Kidney (tissue), 14 donors: ENCODE data around the gene MCU. TPM values are rescaled to one million over a fixed set of nuclear protein-coding genes. Genes with fewer than 3 reads are reported as not detected.

Experiments used
- DNase-seq, 5 donors: peaks; one replicate each; pipeline ENCODE4 v3.0.0-alpha.2; 2013 to 2020
- FAIRE-seq: peaks from 2 replicates; lab custom pipeline; 2012; peaks lifted over from hg19 to GRCh38; lab: Jason Lieb, UNC
- H3K27ac ChIP-seq, 2 donors: one replicate each; pipeline ENCODE4 v1.7.0; 2013; ENCODE audit warnings: low read depth in 2 of 2, low read length in 2 of 2, inconsistent platforms in 1 of 2
- H3K27me3 ChIP-seq: one replicate; pipeline ENCODE4 v1.7.1; 2013; ENCODE audit warnings: low read length, inconsistent platforms; ENCODE audit not compliant: control insufficient read depth, insufficient read depth
- H3K36me3 ChIP-seq, 3 donors: one replicate each; pipeline versions ENCODE4 v1.7.0 to v1.7.1; 2013; ENCODE audit warnings: low read length in 3 of 3, control low read depth in 1 of 3, inconsistent platforms in 1 of 3; ENCODE audit not compliant: insufficient read depth in 3 of 3, control insufficient read depth in 2 of 3
- H3K4me1 ChIP-seq, 3 donors: one replicate each; pipeline versions ENCODE4 v1.7.0 to v1.7.1; 2013; ENCODE audit warnings: low read length in 3 of 3, inconsistent platforms in 1 of 3, low read depth in 1 of 3; ENCODE audit not compliant: control insufficient read depth in 2 of 3, insufficient read depth in 2 of 3
- H3K4me3 ChIP-seq, 3 donors: one replicate each; pipeline versions ENCODE4 v1.7.0 to v1.8.1; 2013; ENCODE audit warnings: low read length in 3 of 3, control low read depth in 1 of 3, inconsistent platforms in 1 of 3
- H3K9ac ChIP-seq, 3 donors: one replicate each; pipeline versions ENCODE4 v1.7.0 to v1.7.1; 2013; ENCODE audit warnings: low read length in 3 of 3, control low read depth in 1 of 3, inconsistent platforms in 1 of 3
- H3K9me3 ChIP-seq, 3 donors: one replicate each; pipeline versions ENCODE4 v1.7.0 to v1.7.1; 2013; ENCODE audit warnings: low read length in 3 of 3, control low read depth in 1 of 3, inconsistent platforms in 1 of 3; ENCODE audit not compliant: control insufficient read depth in 2 of 3, insufficient read depth in 1 of 3
- intact Hi-C: fragments of 100-400 bp; cut with DNase I; formaldehyde crosslinking; loops from one replicate; pipeline ENCODE4 v1.11.1; 2022
- polyA plus RNA-seq: library from polyadenylated mRNA; stranded (reverse); fragments of 350-450 nt; fragmentation: Illumina TruSeq; extraction: RNeasy Lipid Tissue Mini Kit (QIAGEN cat#74804); gene quantifications from one replicate; pipeline ENCODE4 v1.2.3, GENCODE V29; 2014; ENCODE audit warnings: low read depth, low replicate concordance; ENCODE audit not compliant: insufficient read depth
- total RNA-seq: library from RNA; stranded (reverse); fragmentation: NEBNext Ultra II Directional; extraction: Animal tissue kit (Norgen Biotek cat#: 25700); gene quantifications from one replicate; pipeline ENCODE4 v1.2.1, GENCODE V29; 2021
- TF ChIP-seq, protein P1 (sequence below): IDR thresholded peaks from 3 replicates; pipeline ENCODE4 v1.5.1; 2012; ENCODE audit warnings: mild to moderate bottlenecking, moderate library complexity, borderline replicate concordance; ENCODE audit not compliant: insufficient read depth; ENCODE audit errors: extremely low read depth
- donor health status: control.
- donor health status: control.
- donor health status: control.
- donor health status: control.
- donor health status: control.
- donor health status: DM: yes; HTN: yes; CAD: no.
- donor health status: Normal renal cell carcinoma (clear cell type).

Gene MCU
- total and polyA plus RNA-seq, 2 donors from 2014 or later, result 18.6 to 37.6 TPM

DNA sequence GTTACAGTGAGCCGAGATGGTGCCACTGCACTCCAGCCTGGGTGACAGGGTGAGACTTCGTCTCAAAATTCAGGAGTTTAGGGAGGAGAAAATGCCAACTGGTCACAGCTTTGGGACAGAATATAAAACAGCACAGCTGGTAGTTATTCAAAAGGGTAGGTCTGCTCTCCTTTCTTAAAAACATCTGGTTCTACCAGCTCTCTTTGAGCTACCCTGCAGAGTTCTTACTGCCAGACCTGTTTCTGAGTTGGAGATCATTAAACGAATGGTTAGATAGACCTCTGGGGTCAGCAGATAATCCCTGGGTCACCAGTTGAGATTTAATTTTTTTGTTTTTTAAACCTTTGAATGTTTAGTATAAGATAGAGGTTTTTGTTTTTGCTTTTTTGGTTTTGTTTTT lies 52.6 kb downstream of the MCU start:
- H3K27me3 ChIP-seq, result no peaks in the 10 kb centered on the region
- no peak for FAIRE-seq

DNA sequence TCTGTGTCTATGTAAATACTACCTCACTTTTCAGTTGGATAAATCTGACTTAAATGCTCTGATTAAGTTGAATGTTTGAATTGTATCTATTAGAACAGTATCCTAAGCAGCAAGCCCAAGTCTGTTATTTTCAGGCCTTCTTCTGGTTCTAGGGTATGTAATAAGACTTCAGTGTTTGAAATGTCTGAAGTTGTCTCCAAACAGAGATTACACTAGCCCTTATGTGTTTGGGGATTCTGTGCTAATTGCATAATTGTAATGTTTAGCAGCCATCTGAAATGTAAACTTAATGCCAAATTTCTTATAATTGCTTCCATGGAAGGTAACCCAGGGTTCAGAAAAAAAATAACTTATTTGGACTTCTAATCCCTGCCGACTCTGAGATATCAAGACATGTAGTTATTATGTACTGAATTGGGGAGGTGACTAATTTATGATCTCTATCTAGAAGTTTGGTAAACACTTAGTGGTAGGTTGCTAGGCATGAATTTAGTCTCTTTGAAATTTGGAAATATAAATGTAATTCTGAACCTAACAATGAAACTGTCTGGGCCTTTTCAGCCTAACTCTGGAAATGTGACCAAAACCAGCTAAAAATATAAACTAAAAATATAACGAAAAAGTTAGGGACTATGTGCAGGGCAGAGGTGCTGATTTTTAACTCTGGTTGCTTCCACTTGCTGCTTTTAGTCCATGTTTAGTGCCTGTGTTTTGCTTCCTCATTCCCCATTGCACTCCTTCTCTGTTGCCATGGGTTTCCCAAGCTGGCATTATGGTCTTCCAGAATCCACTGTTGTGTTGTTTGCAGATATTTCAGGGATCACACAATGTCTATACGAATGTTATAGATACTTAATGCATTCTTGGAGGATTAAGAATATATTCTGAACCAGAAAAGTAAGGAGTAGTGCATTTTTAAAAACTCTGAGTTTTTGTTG lies 54.8 kb downstream of the MCU start:
- no peak for FAIRE-seq
- no peak overlapping the region for H3K27ac ChIP-seq
- H3K9me3 ChIP-seq, result no peaks in the 10 kb centered on the region
- no peak overlapping the region for H3K4me3 ChIP-seq
- no peak for DNase-seq
- TF ChIP-seq, protein P1, sequence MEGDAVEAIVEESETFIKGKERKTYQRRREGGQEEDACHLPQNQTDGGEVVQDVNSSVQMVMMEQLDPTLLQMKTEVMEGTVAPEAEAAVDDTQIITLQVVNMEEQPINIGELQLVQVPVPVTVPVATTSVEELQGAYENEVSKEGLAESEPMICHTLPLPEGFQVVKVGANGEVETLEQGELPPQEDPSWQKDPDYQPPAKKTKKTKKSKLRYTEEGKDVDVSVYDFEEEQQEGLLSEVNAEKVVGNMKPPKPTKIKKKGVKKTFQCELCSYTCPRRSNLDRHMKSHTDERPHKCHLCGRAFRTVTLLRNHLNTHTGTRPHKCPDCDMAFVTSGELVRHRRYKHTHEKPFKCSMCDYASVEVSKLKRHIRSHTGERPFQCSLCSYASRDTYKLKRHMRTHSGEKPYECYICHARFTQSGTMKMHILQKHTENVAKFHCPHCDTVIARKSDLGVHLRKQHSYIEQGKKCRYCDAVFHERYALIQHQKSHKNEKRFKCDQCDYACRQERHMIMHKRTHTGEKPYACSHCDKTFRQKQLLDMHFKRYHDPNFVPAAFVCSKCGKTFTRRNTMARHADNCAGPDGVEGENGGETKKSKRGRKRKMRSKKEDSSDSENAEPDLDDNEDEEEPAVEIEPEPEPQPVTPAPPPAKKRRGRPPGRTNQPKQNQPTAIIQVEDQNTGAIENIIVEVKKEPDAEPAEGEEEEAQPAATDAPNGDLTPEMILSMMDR, result no peak
- no peaks in the 10 kb centered on the region for H3K27me3 ChIP-seq
- peaks cover 0 to 5% (median 0%) of the 10 kb centered on the region in 3 donors for H3K4me1 ChIP-seq
- peaks cover 0 to 2% (median 0%) of the 10 kb centered on the region in 3 donors for H3K36me3 ChIP-seq
- intact Hi-C loops, result no loop called here
- H3K9ac ChIP-seq, result no peak overlapping the region

More for the DNA sequence above, 52.6 kb downstream of the MCU start:
- Histone ChIP-seq H3K4me1 (peaks cover 0 to 7% (median 3%) of the 10 kb centered on the region in 3 donors), H3K9ac (no peak overlapping the region), H3K4me3 (no peak overlapping the region), H3K27ac (no peak overlapping the region), H3K36me3 (peaks cover 0 to 2% (median 0%) of the 10 kb centered on the region in 3 donors), H3K9me3 (no peaks in the 10 kb centered on the region)
- intact Hi-C loops, result no loop called here
- TF ChIP-seq, protein P1, result no peak
- no peak for DNase-seq

DNA sequence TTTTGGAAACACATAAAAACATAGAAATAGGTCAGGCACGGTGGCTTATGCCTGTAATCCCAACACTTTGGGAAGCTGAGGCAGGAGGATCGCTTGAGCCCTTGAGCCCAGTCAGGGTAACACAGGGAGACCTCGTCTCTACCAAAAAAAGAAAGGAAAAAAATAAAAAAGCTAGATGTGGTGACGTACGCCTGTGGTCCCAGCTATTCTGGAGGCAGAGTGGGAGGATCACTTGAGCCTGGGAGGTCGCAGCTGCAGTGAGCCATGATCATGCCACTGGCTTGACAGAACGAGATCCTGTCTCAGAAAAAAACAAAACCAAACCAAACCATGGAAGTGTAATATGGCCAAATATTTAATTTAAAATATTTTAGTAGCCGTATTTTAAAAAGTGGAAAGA lies 55.6 kb downstream of the MCU start:
- no peak overlapping the region for H3K4me3 ChIP-seq
- DNase-seq (no peak), FAIRE-seq (no peak)
- no peaks in the 10 kb centered on the region for H3K36me3 ChIP-seq
- no peak overlapping the region for H3K9ac ChIP-seq
- peaks cover 0 to 5% (median 0%) of the 10 kb centered on the region in 3 donors for H3K4me1 ChIP-seq
- intact Hi-C loops, result no loop called here
- TF ChIP-seq, protein P1, result no peak
- H3K27ac ChIP-seq, result no peak overlapping the region
- no peaks in the 10 kb centered on the region for H3K9me3 ChIP-seq
- no peaks in the 10 kb centered on the region for H3K27me3 ChIP-seq
